HCT116 (cell line): ENCODE measurements around the gene CFAP57. TPM values are rescaled to one million over a fixed set of nuclear protein-coding genes. Genes with fewer than 3 reads are reported as not detected.

Source experiments
- ATAC-seq: fragments of 200-7000 bp; cut with Tn5 transposase; 2 replicates; pipeline ENCODE4 v1.9.1; 2020; ENCODE audit warnings: mild to moderate bottlenecking, moderate library complexity
- BruUV-seq: library from RNA; stranded (reverse); fragments of 400-500 nt; replicated peaks from 2 replicates; lab custom pipeline; 2021; lab: Mats Ljungman, UMichigan
- CTCF ChIA-PET: fragments of 300-600 bp; sonication (Branson Sonifier 250); formaldehyde crosslinking; loops from one replicate; lab custom pipeline; 2021; ENCODE audit warnings: antibody characterized with exemption; lab: Charles Lee
- POLR2A ChIA-PET: fragments of 300-600, 350-600 bp; sonication (Branson Sonifier 250); formaldehyde crosslinking; loops from one replicate; lab custom pipeline; 2021; ENCODE audit warnings: antibody characterized with exemption; lab: Charles Lee
- RAD21 ChIA-PET, 2 experiments: fragments of 300-600 bp; sonication (Branson Sonifier 250); formaldehyde crosslinking; loops; one replicate each; lab custom pipeline; 2023; ENCODE audit warnings: low total read pairs in 2 of 2; ENCODE audit not compliant: uncharacterized antibody in 2 of 2, unreplicated experiment in 2 of 2, low non-redundant PET in 1 of 2; lab: Charles Lee
- DNase-seq: peaks from one replicate; pipeline ENCODE4 v3.0.0-alpha.2; 2010; ENCODE audit warnings: low read depth, low spot score
- H2AFZ ChIP-seq: fragments of 200-600 bp; shearing (Covaris generic), sonication (generic); 2 replicates; pipeline ENCODE4 v1.6.1; 2017; ENCODE audit warnings: low read depth, mixed run types, mixed read lengths, antibody characterized with exemption, low read length; ENCODE audit not compliant: poor library complexity, severe bottlenecking
- H3K27ac ChIP-seq: 2 replicates; pipeline ENCODE4 v1.5.1; 2012; ENCODE audit warnings: low read depth, low read length
- H3K27me3 ChIP-seq: fragments of 200-600 bp; sonication (generic); 2 replicates; pipeline ENCODE4 v1.6.1; 2016; ENCODE audit warnings: mixed run types, low read length, mixed read lengths; ENCODE audit not compliant: insufficient read depth
- H3K36me3 ChIP-seq, 2 experiments: fragments of 200-500 bp in 1 of 2; fragments of 200-600 bp in 1 of 2; sonication (Bioruptor generic) in 1 of 2; sonication (generic) in 1 of 2; 2 replicates each; pipeline versions ENCODE4 v1.5.1 to v1.6.1; 2014 to 2016; ENCODE audit warnings: low read length in 2 of 2, inconsistent platforms in 1 of 2, mixed read lengths in 1 of 2, mixed run types in 1 of 2; ENCODE audit not compliant: insufficient read depth in 2 of 2, control insufficient read depth in 1 of 2
- H3K4me1 ChIP-seq, 2 experiments: fragments of 200-600 bp in 1 of 2; sonication (generic) in 1 of 2; 2 replicates each; pipeline versions ENCODE4 v1.5.1 to v1.6.1; 2012 to 2017; ENCODE audit warnings: low read length in 2 of 2, inconsistent platforms in 1 of 2, mild to moderate bottlenecking in 1 of 2, mixed read lengths in 1 of 2, mixed run types in 1 of 2, moderate library complexity in 1 of 2; ENCODE audit not compliant: insufficient read depth in 2 of 2, control insufficient read depth in 1 of 2
- H3K4me2 ChIP-seq: fragments of 200-600 bp; sonication (generic); 2 replicates; pipeline ENCODE4 v1.6.1; 2017; ENCODE audit warnings: mixed run types, low read length, mixed read lengths
- H3K4me3 ChIP-seq, 2 experiments: fragments of 200-600 bp in 1 of 2; sonication (generic) in 1 of 2; replicated peaks in 1 of 2; 2 replicates each; pipeline ENCODE4 v1.5.1; 2011 to 2016; ENCODE audit warnings: low read length in 2 of 2, control low read depth in 1 of 2, low read depth in 1 of 2, mild to moderate bottlenecking in 1 of 2, mixed read lengths in 1 of 2, mixed run types in 1 of 2
- H3K79me2 ChIP-seq: fragments of 200-600 bp; sonication (generic); 2 replicates; pipeline ENCODE4 v1.6.1; 2017; ENCODE audit warnings: mild to moderate bottlenecking, mixed run types, low read length, moderate library complexity, mixed read lengths; ENCODE audit not compliant: insufficient read depth
- H3K9ac ChIP-seq: fragments of 200-600 bp; sonication (generic); 2 replicates; pipeline ENCODE4 v1.6.1; 2016; ENCODE audit warnings: low read length, mixed read lengths
- H3K9me2 ChIP-seq: fragments of 200-600 bp; sonication (generic), shearing (Covaris generic); 2 replicates; pipeline ENCODE4 v1.6.1; 2017; ENCODE audit warnings: mixed run types, mild to moderate bottlenecking, moderate library complexity; ENCODE audit not compliant: insufficient read depth
- H3K9me3 ChIP-seq, 2 experiments: fragments of 200-500 bp in 1 of 2; fragments of 200-600 bp in 1 of 2; sonication (Bioruptor generic) in 1 of 2; sonication (generic) in 1 of 2; 2 replicates each; pipeline ENCODE4 v1.6.1; 2014 to 2017; ENCODE audit warnings: low read length in 2 of 2, mixed read lengths in 2 of 2, inconsistent platforms in 1 of 2, low read depth in 1 of 2, mild to moderate bottlenecking in 1 of 2, mixed run types in 1 of 2, moderate library complexity in 1 of 2; ENCODE audit not compliant: control insufficient read depth in 1 of 2, insufficient read depth in 1 of 2
- H4K20me1 ChIP-seq: fragments of 200-600 bp; sonication (generic), shearing (Covaris generic); 2 replicates; pipeline ENCODE4 v1.6.1; 2017; ENCODE audit warnings: mixed run types, mild to moderate bottlenecking, moderate library complexity; ENCODE audit not compliant: insufficient read depth
- CBX3 ChIP-seq: IDR thresholded peaks from 2 replicates; pipeline ENCODE4 v1.6.1; 2012; ENCODE audit warnings: low read depth
- ELF1 ChIP-seq: IDR thresholded peaks from 2 replicates; pipeline ENCODE4 v1.6.1; 2012; ENCODE audit warnings: low read depth, borderline replicate concordance
- EZH2phosphoT487 ChIP-seq: fragments of 200-600 bp; IDR thresholded peaks from 2 replicates; pipeline ENCODE4 v1.6.1; 2018; ENCODE audit warnings: antibody characterized with exemption, borderline replicate concordance
- POLR2A ChIP-seq: IDR thresholded peaks from 2 replicates; pipeline ENCODE4 v1.7.0; 2011; ENCODE audit warnings: borderline replicate concordance; ENCODE audit not compliant: insufficient read depth, insufficient read length; ENCODE audit errors: extremely low read depth
- POLR2AphosphoS5 ChIP-seq: IDR thresholded peaks from 2 replicates; pipeline ENCODE4 v1.6.1; 2011; ENCODE audit warnings: mild to moderate bottlenecking, low read depth, low read length, moderate library complexity
- RAD21 ChIP-seq: IDR thresholded peaks from 2 replicates; pipeline ENCODE4 v1.6.1; 2012; ENCODE audit warnings: low read depth, mild to moderate bottlenecking
- SIN3A ChIP-seq: IDR thresholded peaks from 2 replicates; pipeline ENCODE4 v1.6.1; 2012; ENCODE audit warnings: low read depth
- SP1 ChIP-seq: IDR thresholded peaks from 2 replicates; pipeline ENCODE4 v1.6.1; 2012; ENCODE audit warnings: low read depth
- SRF ChIP-seq: IDR thresholded peaks from 2 replicates; pipeline ENCODE4 v1.6.1; 2012; ENCODE audit warnings: low read depth
- intact Hi-C: fragments of 100-400 bp; cut with micrococcal nuclease; formaldehyde crosslinking; loops from 2 replicates; pipeline ENCODE4 v1.10.0; 2022
- total RNA-seq: library from RNA; stranded (reverse); gene quantifications from one replicate; pipeline ENCODE4 v1.2.1, GENCODE V29; 2021; ENCODE audit not compliant: unreplicated experiment
- TF ChIP-seq, protein P1 (sequence below): IDR thresholded peaks from 2 replicates; pipeline ENCODE4 v1.6.1; 2012
- TF ChIP-seq, protein P2 (sequence below): IDR thresholded peaks from 2 replicates; pipeline ENCODE4 v1.6.1; 2011; ENCODE audit warnings: mild to moderate bottlenecking, low read length, moderate library complexity; ENCODE audit not compliant: insufficient replicate concordance; ENCODE audit errors: extremely low read depth
- TF ChIP-seq, protein P3 (sequence below): IDR thresholded peaks from 2 replicates; pipeline ENCODE4 v1.6.1; 2012

CFAP57 gene
- total RNA-seq, 1 experiment from 2014 or later = 0.49 TPM

DNA sequence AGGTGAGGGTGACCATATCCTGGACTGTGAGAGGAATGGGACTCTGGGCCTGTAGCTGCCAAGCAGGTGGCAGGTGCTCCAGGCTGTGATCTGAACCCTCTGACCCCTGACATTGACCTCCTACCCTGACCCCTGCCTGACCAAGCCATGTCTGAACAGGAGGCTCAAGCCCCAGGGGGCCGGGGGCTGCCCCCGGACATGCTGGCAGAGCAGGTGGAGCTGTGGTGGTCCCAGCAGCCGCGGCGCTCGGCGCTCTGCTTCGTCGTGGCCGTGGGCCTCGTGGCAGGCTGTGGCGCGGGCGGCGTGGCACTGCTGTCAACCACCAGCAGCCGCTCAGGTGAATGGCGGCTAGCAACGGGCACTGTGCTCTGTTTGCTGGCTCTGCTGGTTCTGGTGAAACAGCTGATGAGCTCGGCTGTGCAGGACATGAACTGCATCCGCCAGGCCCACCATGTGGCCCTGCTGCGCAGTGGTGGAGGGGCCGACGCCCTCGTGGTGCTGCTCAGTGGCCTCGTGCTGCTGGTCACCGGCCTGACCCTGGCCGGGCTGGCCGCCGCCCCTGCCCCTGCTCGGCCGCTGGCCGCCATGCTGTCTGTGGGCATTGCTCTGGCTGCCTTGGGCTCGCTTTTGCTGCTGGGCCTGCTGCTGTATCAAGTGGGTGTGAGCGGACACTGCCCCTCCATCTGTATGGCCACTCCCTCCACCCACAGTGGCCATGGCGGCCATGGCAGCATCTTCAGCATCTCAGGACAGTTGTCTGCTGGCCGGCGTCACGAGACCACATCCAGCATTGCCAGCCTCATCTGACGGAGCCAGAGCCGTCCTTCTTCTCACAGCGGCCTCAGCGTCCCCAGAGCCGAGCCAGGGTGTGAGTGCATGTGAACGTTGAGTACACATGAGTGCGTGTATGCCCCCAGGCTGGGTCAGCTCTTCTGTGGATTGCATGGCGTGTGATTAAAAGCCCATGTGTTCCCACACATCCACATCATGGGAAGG, 100.7 kb downstream of the CFAP57 start:
- Histone ChIP-seq H4K20me1 (no peaks in the 10 kb centered on the region), H3K27ac (no peak overlapping the region), H3K27me3 (no peaks in the 10 kb centered on the region), H3K4me3 (no peak overlapping the region), H3K4me2 (no peak overlapping the region), H3K9me3 (no peaks in the 10 kb centered on the region), H2AFZ (no peak overlapping the region), H3K79me2 (no peaks in the 10 kb centered on the region), H3K36me3 (no peaks in the 10 kb centered on the region), H3K9ac (no peak overlapping the region), H3K4me1 (peaks cover 15 to 32% of the 10 kb centered on the region in 2 experiments), H3K9me2 (no peaks in the 10 kb centered on the region)
- ChIA-PET POLR2A (interaction anchor here (0.6 kb wide), 1 partner anchor 215 kb away, joined by 3 read pairs; no protein-coding TSS in a partner anchor), CTCF (no interaction called here), RAD21 (no interaction called here)
- TF ChIP-seq, protein P1, sequence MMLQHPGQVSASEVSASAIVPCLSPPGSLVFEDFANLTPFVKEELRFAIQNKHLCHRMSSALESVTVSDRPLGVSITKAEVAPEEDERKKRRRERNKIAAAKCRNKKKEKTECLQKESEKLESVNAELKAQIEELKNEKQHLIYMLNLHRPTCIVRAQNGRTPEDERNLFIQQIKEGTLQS = no peak
- TF ChIP-seq, protein P2, sequence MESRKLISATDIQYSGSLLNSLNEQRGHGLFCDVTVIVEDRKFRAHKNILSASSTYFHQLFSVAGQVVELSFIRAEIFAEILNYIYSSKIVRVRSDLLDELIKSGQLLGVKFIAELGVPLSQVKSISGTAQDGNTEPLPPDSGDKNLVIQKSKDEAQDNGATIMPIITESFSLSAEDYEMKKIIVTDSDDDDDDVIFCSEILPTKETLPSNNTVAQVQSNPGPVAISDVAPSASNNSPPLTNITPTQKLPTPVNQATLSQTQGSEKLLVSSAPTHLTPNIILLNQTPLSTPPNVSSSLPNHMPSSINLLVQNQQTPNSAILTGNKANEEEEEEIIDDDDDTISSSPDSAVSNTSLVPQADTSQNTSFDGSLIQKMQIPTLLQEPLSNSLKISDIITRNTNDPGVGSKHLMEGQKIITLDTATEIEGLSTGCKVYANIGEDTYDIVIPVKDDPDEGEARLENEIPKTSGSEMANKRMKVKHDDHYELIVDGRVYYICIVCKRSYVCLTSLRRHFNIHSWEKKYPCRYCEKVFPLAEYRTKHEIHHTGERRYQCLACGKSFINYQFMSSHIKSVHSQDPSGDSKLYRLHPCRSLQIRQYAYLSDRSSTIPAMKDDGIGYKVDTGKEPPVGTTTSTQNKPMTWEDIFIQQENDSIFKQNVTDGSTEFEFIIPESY = no peak
- no peak for TF ChIP-seq SIN3A
- no peak for TF ChIP-seq SRF
- no peak; the same call in 1 of the 2 replicates for TF ChIP-seq POLR2AphosphoS5
- no peak for TF ChIP-seq CBX3
- no peak for TF ChIP-seq POLR2A
- TF ChIP-seq SP1 = no peak
- TF ChIP-seq EZH2phosphoT487 = no peak
- TF ChIP-seq, protein P3, sequence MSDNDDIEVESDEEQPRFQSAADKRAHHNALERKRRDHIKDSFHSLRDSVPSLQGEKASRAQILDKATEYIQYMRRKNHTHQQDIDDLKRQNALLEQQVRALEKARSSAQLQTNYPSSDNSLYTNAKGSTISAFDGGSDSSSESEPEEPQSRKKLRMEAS = no peak
- no peak for TF ChIP-seq ELF1
- no peak for TF ChIP-seq RAD21
- DNase-seq = no peak
- intact Hi-C loops = no loop called here
- no TSS peak for BruUV-seq
- ATAC-seq = no peak
